Spleen (tissue), 7 donors: Measurements from ENCODE around the gene HYCC1.

Experiments
- POLR2A ChIP-seq, 3 donors: fragments of 450-650 bp; IDR thresholded peaks; one replicate each; pipeline ENCODE4 v1.5.1; 2017; ENCODE audit warnings: antibody characterized with exemption in 3 of 3, mild to moderate bottlenecking in 1 of 3
- TF ChIP-seq, protein P1 (sequence below), 11 experiments: fragments of 200-600 bp in 7 of 11; fragments of 450-650 bp in 4 of 11; sonication (generic) in 4 of 11; IDR thresholded peaks in 8 of 11; conservative IDR thresholded peaks in 3 of 11; 1 replicate in 7 of 11; 2 replicates in 4 of 11; pipeline versions ENCODE4 v1.4.0 to v1.8.0; 2016 to 2021; ENCODE audit warnings: antibody characterized with exemption in 11 of 11, inconsistent platforms in 4 of 11, mild to moderate bottlenecking in 1 of 11
- donor health status: DM: no; HTN: no; CAD: no; lungs with moderate emphysema.
- donor health status: DM: no; HTN: no; CAD: no.
- donor health status: DM: no; HTN: no; CAD: no.

DNA sequence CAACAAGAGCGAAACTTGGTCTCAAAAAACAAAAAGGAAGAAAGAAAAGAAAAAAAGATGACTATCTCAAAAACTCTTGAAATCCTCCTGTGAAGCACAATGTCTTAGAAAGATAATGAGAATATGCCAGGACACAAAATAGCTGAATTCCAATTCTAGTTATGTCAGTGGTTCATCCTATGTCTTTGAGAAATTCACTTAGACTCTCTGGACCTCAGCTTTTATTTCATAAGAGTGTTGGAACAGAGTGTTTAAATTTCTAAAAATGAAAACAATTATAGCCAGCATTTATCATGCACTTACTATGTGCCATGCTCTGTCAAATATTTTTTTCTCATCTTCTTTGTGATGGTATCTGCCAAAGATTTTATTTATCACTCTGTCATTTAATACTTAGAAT, 13.3 kb upstream of the HYCC1 start:
- TF ChIP-seq, protein P1, sequence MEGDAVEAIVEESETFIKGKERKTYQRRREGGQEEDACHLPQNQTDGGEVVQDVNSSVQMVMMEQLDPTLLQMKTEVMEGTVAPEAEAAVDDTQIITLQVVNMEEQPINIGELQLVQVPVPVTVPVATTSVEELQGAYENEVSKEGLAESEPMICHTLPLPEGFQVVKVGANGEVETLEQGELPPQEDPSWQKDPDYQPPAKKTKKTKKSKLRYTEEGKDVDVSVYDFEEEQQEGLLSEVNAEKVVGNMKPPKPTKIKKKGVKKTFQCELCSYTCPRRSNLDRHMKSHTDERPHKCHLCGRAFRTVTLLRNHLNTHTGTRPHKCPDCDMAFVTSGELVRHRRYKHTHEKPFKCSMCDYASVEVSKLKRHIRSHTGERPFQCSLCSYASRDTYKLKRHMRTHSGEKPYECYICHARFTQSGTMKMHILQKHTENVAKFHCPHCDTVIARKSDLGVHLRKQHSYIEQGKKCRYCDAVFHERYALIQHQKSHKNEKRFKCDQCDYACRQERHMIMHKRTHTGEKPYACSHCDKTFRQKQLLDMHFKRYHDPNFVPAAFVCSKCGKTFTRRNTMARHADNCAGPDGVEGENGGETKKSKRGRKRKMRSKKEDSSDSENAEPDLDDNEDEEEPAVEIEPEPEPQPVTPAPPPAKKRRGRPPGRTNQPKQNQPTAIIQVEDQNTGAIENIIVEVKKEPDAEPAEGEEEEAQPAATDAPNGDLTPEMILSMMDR (IDR thresholded peaks at IDR 0.05 in 8 of 11, conservative IDR thresholded peaks at IDR 0.05 in 3 of 11): no peak
- TF ChIP-seq POLR2A (IDR thresholded peaks at IDR 0.05): no peak
